Mesothelial cell of epicardium (in vitro differentiated cells): ENCODE results near the gene LETM1. TPM values are rescaled to one million over a fixed set of nuclear protein-coding genes. Genes with fewer than 3 reads are reported as not detected.

Experiments
- DNase-seq, 2 experiments: peaks; one replicate each; pipeline ENCODE4 v3.0.0; 2021; ENCODE audit warnings: low spot score in 2 of 2; ENCODE audit not compliant: unreplicated experiment in 2 of 2
- H3K27ac Mint-ChIP-seq: 2 replicates; pipeline ENCODE4 v1.8.0; 2021; ENCODE audit warnings: mixed read lengths
- H3K27me3 Mint-ChIP-seq: 2 replicates; pipeline ENCODE4 v1.8.0; 2021; ENCODE audit warnings: low read depth, mixed read lengths
- H3K36me3 Mint-ChIP-seq: 2 replicates; pipeline ENCODE4 v1.8.0; 2021; ENCODE audit warnings: mixed read lengths
- H3K4me1 Mint-ChIP-seq: 2 replicates; pipeline ENCODE4 v1.8.0; 2021; ENCODE audit warnings: mixed read lengths
- H3K4me3 Mint-ChIP-seq: 2 replicates; pipeline ENCODE4 v1.8.0; 2021; ENCODE audit warnings: mild to moderate bottlenecking, moderate library complexity, mixed read lengths
- H3K9me3 Mint-ChIP-seq: 2 replicates; pipeline ENCODE4 v1.8.0; 2021; ENCODE audit warnings: mixed read lengths
- CTCF ChIP-seq: fragments of 200-600 bp; sonication (generic); IDR thresholded peaks from one replicate; pipeline ENCODE4 v1.5.0; 2021; ENCODE audit warnings: antibody characterized with exemption; ENCODE audit not compliant: unreplicated experiment
- total RNA-seq: library from RNA; stranded (reverse); gene quantifications from 3 replicates; pipeline ENCODE4 v1.2.1, GENCODE V29; 2021

The LETM1 gene
- total RNA-seq, 1 donor from 2014 or later, result 48.7 TPM

GRCh38 chr4:1896658-1896991 is 40.7 kb upstream of the LETM1 start:
- H3K4me3 Mint-ChIP-seq, result no peak overlapping the region
- H3K27me3 Mint-ChIP-seq, result no peaks in the 10 kb centered on the region
- TF ChIP-seq CTCF, result no peak
- peaks cover 17% of the 10 kb centered on the region for H3K36me3 Mint-ChIP-seq
- H3K27ac Mint-ChIP-seq, result peak overlapping the region; percentile 25
- no peak for DNase-seq
- H3K4me1 Mint-ChIP-seq, result peaks cover 9% of the 10 kb centered on the region
- no peaks in the 10 kb centered on the region for H3K9me3 Mint-ChIP-seq

GRCh38 chr4:1895971-1896657 is 40.2 kb upstream of the LETM1 start:
- TF ChIP-seq CTCF, result no peak
- H3K4me1 Mint-ChIP-seq, result peaks cover 9% of the 10 kb centered on the region
- H3K9me3 Mint-ChIP-seq, result no peaks in the 10 kb centered on the region
- no peak overlapping the region for H3K4me3 Mint-ChIP-seq
- H3K27ac Mint-ChIP-seq, result no peak overlapping the region
- H3K36me3 Mint-ChIP-seq, result peaks cover 15% of the 10 kb centered on the region
- no peak for DNase-seq
- H3K27me3 Mint-ChIP-seq, result no peaks in the 10 kb centered on the region

GRCh38 chr4:1890979-1891570 is 35.1 kb upstream of the LETM1 start:
- DNase-seq, result no peak
- no peak for TF ChIP-seq CTCF
- Mint-ChIP-seq H3K9me3 (no peaks in the 10 kb centered on the region), H3K36me3 (peaks cover 15% of the 10 kb centered on the region), H3K4me3 (no peak overlapping the region), H3K4me1 (no peaks in the 10 kb centered on the region), H3K27me3 (no peaks in the 10 kb centered on the region), H3K27ac (peak overlapping the region; percentile 21)

- no peak overlapping the region for H3K4me3 Mint-ChIP-seq
- no peak for TF ChIP-seq CTCF
- no peaks in the 10 kb centered on the region for H3K9me3 Mint-ChIP-seq
- H3K27me3 Mint-ChIP-seq, result no peaks in the 10 kb centered on the region
- H3K4me1 Mint-ChIP-seq, result no peaks in the 10 kb centered on the region
- no peak overlapping the region for H3K27ac Mint-ChIP-seq
- no peak for DNase-seq
- H3K36me3 Mint-ChIP-seq, result peaks cover 7% of the 10 kb centered on the region
Measured at GRCh38 chr4:1887052-1887451, 31.1 kb upstream of the LETM1 start.

GRCh38 chr4:1885414-1885813 is 29.5 kb upstream of the LETM1 start:
- Mint-ChIP-seq H3K4me1 (no peaks in the 10 kb centered on the region), H3K27me3 (no peaks in the 10 kb centered on the region), H3K9me3 (no peaks in the 10 kb centered on the region), H3K4me3 (no peak overlapping the region), H3K27ac (no peak overlapping the region), H3K36me3 (peaks cover 7% of the 10 kb centered on the region)
- DNase-seq, result no peak
- no peak for TF ChIP-seq CTCF
